H1 (cell line): ENCODE results near the gene PTPRG. TPM values are rescaled to one million over a fixed set of nuclear protein-coding genes. Genes with fewer than 3 reads are reported as not detected.

ENCODE experiments used
- CTCF ChIA-PET: fragments of 300-600 bp; sonication (Branson Sonifier 250); formaldehyde crosslinking; loops from one replicate; lab custom pipeline; 2021; ENCODE audit not compliant: partially characterized antibody; lab: Charles Lee
- POLR2A ChIA-PET: fragments of 300-600 bp; sonication (Branson Sonifier 250); formaldehyde crosslinking; loops from one replicate; lab custom pipeline; 2021; ENCODE audit warnings: inconsistent platforms; ENCODE audit not compliant: partially characterized antibody; lab: Charles Lee
- DNase-seq, 2 experiments: peaks; one replicate each; pipeline versions ENCODE4 v3.0.0 to v3.0.0-alpha.2; 2010 to 2022; ENCODE audit warnings: low spot score in 2 of 2, low read depth in 1 of 2, mixed read lengths in 1 of 2
- FAIRE-seq: peaks from 2 replicates; lab custom pipeline; 2011; peaks lifted over from hg19 to GRCh38; lab: Jason Lieb, UNC
- H2AFZ ChIP-seq: 2 replicates; pipeline ENCODE4 v1.8.1; 2012; ENCODE audit warnings: low read length, inconsistent platforms
- H2AK5ac ChIP-seq: 2 replicates; pipeline ENCODE4 v1.6.1; 2013; ENCODE audit warnings: low read depth, low read length
- H2BK120ac ChIP-seq: replicated peaks from 2 replicates; pipeline ENCODE3; 2013; ENCODE audit warnings: low read depth, low read length, inconsistent platforms
- H2BK12ac ChIP-seq: 2 replicates; pipeline ENCODE4 v1.6.1; 2013; ENCODE audit warnings: low read depth, low read length
- H2BK15ac ChIP-seq: 2 replicates; pipeline ENCODE4 v1.6.1; 2013; ENCODE audit warnings: low read length
- H2BK20ac ChIP-seq: 2 replicates; pipeline ENCODE4 v1.6.1; 2013; ENCODE audit warnings: low read length
- H2BK5ac ChIP-seq: 2 replicates; pipeline ENCODE4 v1.6.1; 2013; ENCODE audit warnings: low read depth, low read length
- H3K14ac ChIP-seq: 2 replicates; pipeline ENCODE4 v1.6.1; 2013; ENCODE audit warnings: inconsistent platforms; ENCODE audit not compliant: insufficient read length
- H3K18ac ChIP-seq: 2 replicates; pipeline ENCODE4 v1.6.1; 2013; ENCODE audit warnings: low read length; ENCODE audit errors: extremely low read depth
- H3K23ac ChIP-seq: 2 replicates; pipeline ENCODE4 v1.6.1; 2013; ENCODE audit warnings: inconsistent platforms; ENCODE audit not compliant: insufficient read length
- H3K23me2 ChIP-seq: 2 replicates; pipeline ENCODE4 v1.6.1; 2013; ENCODE audit warnings: low read depth, low read length
- H3K27ac ChIP-seq: 2 replicates; pipeline ENCODE4 v1.6.1; 2011; ENCODE audit warnings: low read depth, low read length, inconsistent platforms
- H3K27me3 ChIP-seq, 4 experiments: replicated peaks in 1 of 4; 1 replicate in 1 of 4; 2 replicates in 3 of 4; pipeline versions ENCODE4 v1.6.1 to v1.8.1; 2011 to 2013; ENCODE audit warnings: low read length in 3 of 4, mild to moderate bottlenecking in 3 of 4, inconsistent platforms in 2 of 4, mixed read lengths in 2 of 4, moderate library complexity in 1 of 4; ENCODE audit not compliant: control insufficient read depth in 3 of 4, insufficient read depth in 3 of 4; ENCODE audit errors: extremely low read depth in 1 of 4
- H3K36me3 ChIP-seq, 4 experiments: 2 replicates each; pipeline versions ENCODE4 v1.6.1 to v1.8.1; 2011 to 2013; ENCODE audit warnings: mild to moderate bottlenecking in 4 of 4, low read length in 3 of 4, moderate library complexity in 2 of 4, control low read depth in 1 of 4, inconsistent platforms in 1 of 4; ENCODE audit not compliant: insufficient read depth in 4 of 4, control insufficient read depth in 2 of 4
- H3K4ac ChIP-seq: replicated peaks from 2 replicates; pipeline ENCODE3; 2013; ENCODE audit warnings: low read length, low read depth, mixed read lengths, inconsistent platforms; ENCODE audit not compliant: insufficient read length
- H3K4me1 ChIP-seq, 4 experiments: replicated peaks in 1 of 4; 1 replicate in 1 of 4; 2 replicates in 3 of 4; pipeline versions ENCODE4 v1.6.1 to v1.8.1; 2011 to 2013; ENCODE audit warnings: low read length in 3 of 4, inconsistent platforms in 2 of 4, mixed read lengths in 1 of 4; ENCODE audit not compliant: insufficient read depth in 4 of 4, control insufficient read depth in 3 of 4
- H3K4me2 ChIP-seq, 2 experiments: 2 replicates each; pipeline versions ENCODE4 v1.6.1 to v1.8.1; 2011 to 2013; ENCODE audit warnings: low read depth in 2 of 2, low read length in 2 of 2, control low read depth in 1 of 2, inconsistent platforms in 1 of 2, mild to moderate bottlenecking in 1 of 2; ENCODE audit not compliant: insufficient read depth in 1 of 2
- H3K4me3 ChIP-seq, 4 experiments: fragments of 200-600, 300-600 bp in 1 of 4; sonication (generic), shearing (Covaris generic), sonication (Bioruptor Twin) in 1 of 4; 2 replicates each; pipeline versions ENCODE4 v1.5.1 to v1.8.1; 2011 to 2016; ENCODE audit warnings: low read length in 4 of 4, low read depth in 3 of 4, control low read depth in 2 of 4, inconsistent platforms in 2 of 4, mild to moderate bottlenecking in 2 of 4, mixed read lengths in 1 of 4, moderate library complexity in 1 of 4; ENCODE audit not compliant: insufficient read depth in 2 of 4; ENCODE audit errors: extremely low read depth in 1 of 4
- H3K56ac ChIP-seq: replicated peaks from 2 replicates; pipeline ENCODE3; 2013; ENCODE audit warnings: low read depth, mild to moderate bottlenecking, mixed read lengths, low read length, inconsistent platforms; ENCODE audit not compliant: insufficient read length
- H3K79me1 ChIP-seq: 2 replicates; pipeline ENCODE4 v1.6.1; 2013; ENCODE audit warnings: low read depth, low read length, control low read depth
- H3K79me2 ChIP-seq, 2 experiments: 2 replicates each; pipeline versions ENCODE4 v1.6.1 to v1.8.1; 2012 to 2013; ENCODE audit warnings: low read length in 2 of 2, mild to moderate bottlenecking in 2 of 2, inconsistent platforms in 1 of 2; ENCODE audit not compliant: insufficient read depth in 2 of 2, control insufficient read depth in 1 of 2
- H3K9ac ChIP-seq, 4 experiments: replicated peaks in 1 of 4; 1 replicate in 1 of 4; 2 replicates in 3 of 4; pipeline versions ENCODE4 v1.6.1 to v1.8.1; 2011 to 2013; ENCODE audit warnings: low read depth in 3 of 4, low read length in 3 of 4, control low read depth in 2 of 4, mild to moderate bottlenecking in 2 of 4, moderate library complexity in 2 of 4, inconsistent platforms in 1 of 4; ENCODE audit errors: extremely low read depth in 1 of 4
- H3K9me3 ChIP-seq, 2 experiments: 2 replicates each; pipeline versions ENCODE4 v1.6.1 to v1.8.1; 2012 to 2013; ENCODE audit warnings: mild to moderate bottlenecking in 2 of 2, moderate library complexity in 2 of 2, control low read depth in 1 of 2, inconsistent platforms in 1 of 2, low read depth in 1 of 2, low read length in 1 of 2, mixed read lengths in 1 of 2; ENCODE audit not compliant: insufficient read depth in 2 of 2
- H4K20me1 ChIP-seq, 2 experiments: replicated peaks in 1 of 2; 2 replicates each; pipeline versions ENCODE3 to v1.8.1; 2011 to 2013; ENCODE audit warnings: inconsistent platforms in 2 of 2, low read length in 2 of 2, mild to moderate bottlenecking in 1 of 2; ENCODE audit not compliant: insufficient read depth in 2 of 2, control insufficient read depth in 1 of 2
- H4K5ac ChIP-seq: 2 replicates; pipeline ENCODE4 v1.6.1; 2013; ENCODE audit warnings: low read length, low read depth, mixed read lengths, inconsistent platforms; ENCODE audit not compliant: insufficient read length
- H4K8ac ChIP-seq: 2 replicates; pipeline ENCODE4 v1.8.0; 2013; ENCODE audit warnings: mild to moderate bottlenecking, moderate library complexity, low read length, inconsistent platforms; ENCODE audit not compliant: insufficient read depth; ENCODE audit errors: extremely low read depth
- H4K91ac ChIP-seq: replicated peaks from 2 replicates; pipeline ENCODE3; 2013; ENCODE audit warnings: low read length, mixed read lengths, inconsistent platforms; ENCODE audit not compliant: insufficient read length
- RBBP5 ChIP-seq: IDR thresholded peaks from 2 replicates; pipeline ENCODE4 v1.7.1; 2012; ENCODE audit warnings: low read depth, mild to moderate bottlenecking, inconsistent platforms, low read length, moderate library complexity, borderline replicate concordance
- SIX5 ChIP-seq: IDR thresholded peaks from 2 replicates; pipeline ENCODE4 v1.6.1; 2011; ENCODE audit warnings: mild to moderate bottlenecking, low read depth, low read length
- WGBS, 2 experiments: shearing (Covaris generic) in 1 of 2; methylation state at CpG; one replicate each; pipeline versions ENCODE4 v1.1.6 to v1.1.7; 2013 to 2015; ENCODE audit warnings: low lambda C conversion rate in 2 of 2, mixed read lengths in 2 of 2, inconsistent platforms in 1 of 2, low coverage in 1 of 2, missing lambda C conversion rate in 1 of 2; ENCODE audit not compliant: insufficient replicate concordance in 2 of 2, insufficient coverage in 1 of 2, insufficient read length in 1 of 2; ENCODE audit errors: extremely low coverage in 1 of 2, missing lambda C conversion rate in 1 of 2; 5-methylcytosine and 5-hydroxymethylcytosine counted together
- polyA plus RNA-seq, 7 experiments: library from polyadenylated mRNA; depleted of rRNA in 3 of 7; stranded (reverse) in 5 of 7; unstranded in 2 of 7; fragments of >200 nt in 5 of 7; fragments of 200-250 nt in 2 of 7; gene quantifications; 1 replicate in 5 of 7; 2 replicates in 1 of 7; 4 replicates in 1 of 7; pipeline versions ENCODE4 v1.2.1 to v1.2.3, GENCODE V29; 2011 to 2013; ENCODE audit warnings: missing spikeins in 2 of 7, mixed read lengths in 2 of 7
- total RNA-seq: library from RNA; stranded (reverse); fragmentation: NEBNext Ultra II Directional; extraction: Animal tissue kit (Norgen Biotek cat#: 25700); gene quantifications from 2 replicates; pipeline ENCODE4 v1.2.1, GENCODE V29; 2021
- TF ChIP-seq, protein P1 (sequence below), 3 experiments: IDR thresholded peaks; 1 replicate in 2 of 3; 2 replicates in 1 of 3; pipeline versions ENCODE4 v1.5.1 to v1.6.1; 2011; ENCODE audit warnings: low read length in 3 of 3, mild to moderate bottlenecking in 3 of 3, inconsistent platforms in 2 of 3, low read depth in 1 of 3, moderate library complexity in 1 of 3; ENCODE audit not compliant: insufficient read depth in 1 of 3; ENCODE audit errors: control extremely low read depth in 1 of 3

The PTPRG gene
- total and polyA plus RNA-seq, 2 of the 8 experiments (the other 6 are each of a cell fraction or from before 2014, with no cell fraction given), result 23.3 to 96.2 TPM

DNA sequence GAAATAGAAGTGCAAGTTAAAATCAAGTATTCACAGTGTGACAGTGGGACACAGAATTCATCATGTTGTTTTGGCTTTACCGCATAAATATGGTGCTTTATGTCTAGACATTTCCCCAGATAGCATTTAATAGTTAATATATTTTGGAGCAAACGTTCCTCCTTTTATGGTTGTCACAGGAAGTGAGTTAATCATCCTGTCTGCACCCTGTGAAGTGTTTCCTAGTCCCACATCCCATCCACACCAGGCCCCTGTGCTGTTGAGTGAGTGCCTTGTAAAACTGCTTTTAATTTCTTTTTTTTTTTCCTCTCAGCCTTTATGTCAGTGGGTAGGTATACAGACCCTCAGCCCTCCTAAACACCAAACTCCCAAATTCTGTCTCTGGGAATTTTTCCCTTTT, 418.3 kb downstream of the PTPRG start:
- DNase-seq, result no peak
- Histone ChIP-seq H3K4me1 (peaks cover 0 to 6% (median 2%) of the 10 kb centered on the region in 4 experiments; a peak in 3 of 7 replicates), H3K27ac (no peak overlapping the region), H3K23me2 (no peaks in the 10 kb centered on the region), H3K23ac (no peak overlapping the region), H3K56ac (no peak overlapping the region), H3K36me3 (no peaks in the 10 kb centered on the region), H4K20me1 (peaks cover 0 to 1% of the 10 kb centered on the region in 2 experiments), H2BK5ac (no peak overlapping the region), H4K8ac (no peak overlapping the region), H3K18ac (no peak overlapping the region), H2BK120ac (no peak overlapping the region), H2BK20ac (no peak overlapping the region), H2BK12ac (no peak overlapping the region), H3K4me2 (no peak overlapping the region), H2BK15ac (no peak overlapping the region), H2AK5ac (no peak overlapping the region), H3K14ac (no peak overlapping the region), H2AFZ (no peak overlapping the region), H3K79me1 (no peaks in the 10 kb centered on the region; the same call in 1 of the 2 replicates), H4K91ac (no peak overlapping the region), H3K27me3 (no peaks in the 10 kb centered on the region), H3K9me3 (no peaks in the 10 kb centered on the region), H3K4ac (no peak overlapping the region), H3K4me3 (no peak overlapping the region), H3K79me2 (peaks cover 0 to 76% of the 10 kb centered on the region in 2 experiments; a peak in 2 of 4 replicates), H4K5ac (no peak overlapping the region), H3K9ac (no peak overlapping the region)
- no peak for FAIRE-seq
- POLR2A ChIA-PET, result no interaction called here
- TF ChIP-seq SIX5, result no peak
- TF ChIP-seq, protein P1, sequence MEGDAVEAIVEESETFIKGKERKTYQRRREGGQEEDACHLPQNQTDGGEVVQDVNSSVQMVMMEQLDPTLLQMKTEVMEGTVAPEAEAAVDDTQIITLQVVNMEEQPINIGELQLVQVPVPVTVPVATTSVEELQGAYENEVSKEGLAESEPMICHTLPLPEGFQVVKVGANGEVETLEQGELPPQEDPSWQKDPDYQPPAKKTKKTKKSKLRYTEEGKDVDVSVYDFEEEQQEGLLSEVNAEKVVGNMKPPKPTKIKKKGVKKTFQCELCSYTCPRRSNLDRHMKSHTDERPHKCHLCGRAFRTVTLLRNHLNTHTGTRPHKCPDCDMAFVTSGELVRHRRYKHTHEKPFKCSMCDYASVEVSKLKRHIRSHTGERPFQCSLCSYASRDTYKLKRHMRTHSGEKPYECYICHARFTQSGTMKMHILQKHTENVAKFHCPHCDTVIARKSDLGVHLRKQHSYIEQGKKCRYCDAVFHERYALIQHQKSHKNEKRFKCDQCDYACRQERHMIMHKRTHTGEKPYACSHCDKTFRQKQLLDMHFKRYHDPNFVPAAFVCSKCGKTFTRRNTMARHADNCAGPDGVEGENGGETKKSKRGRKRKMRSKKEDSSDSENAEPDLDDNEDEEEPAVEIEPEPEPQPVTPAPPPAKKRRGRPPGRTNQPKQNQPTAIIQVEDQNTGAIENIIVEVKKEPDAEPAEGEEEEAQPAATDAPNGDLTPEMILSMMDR (IDR thresholded peaks at IDR 0.05; ENCODE audit: control extremely low read depth in 1 of 3, insufficient read depth in 1 of 3, low read depth in 1 of 3, low read length in 3 of 3), result no peak
- TF ChIP-seq RBBP5, result no peak
- WGBS, 2 experiments, result 82% methylated on average over 2 of the region's 2 CpGs; no CpG with 5 or more reads in 1 of the 2 experiments
- CTCF ChIA-PET, result interaction anchor here (0.6 to 1.1 kb wide), 2 partner anchors 45 to 208 kb away, joined by 3 read pairs; no protein-coding TSS in a partner anchor
